ENCODE measurements around the gene NXN. TPM values are rescaled to one million over a fixed set of nuclear protein-coding genes. Genes with fewer than 3 reads are reported as not detected.

Gene NXN
- polyA plus RNA-seq, 1 experiment = 88.8 TPM

- no peak overlapping the region for H3K4me3 ChIP-seq (ENCODE audit: low read depth, low read length)
- CTCF ChIA-PET = no interaction called here
- POLR2A ChIA-PET = no interaction called here
Observed at GRCh38 chr17:814371-814770, 165.2 kb downstream of the NXN start.

GRCh38 chr17:812638-813204, 166.9 kb downstream of the NXN start:
- TF ChIP-seq CTCF (IDR thresholded peaks at IDR 0.05; ENCODE audit: insufficient read depth, low read depth, low read length) = no peak
- ChIA-PET CTCF (interaction anchor here (1.2 kb wide), 1 partner anchor 168 kb away, joined by 3 read pairs; no protein-coding TSS in a partner anchor), POLR2A (no interaction called here)
- no peaks in the 10 kb centered on the region for H3K27me3 ChIP-seq (ENCODE audit: control insufficient read depth, insufficient read depth, low read length)
- no peak for DNase-seq (ENCODE audit: low read depth)
- H3K4me3 ChIP-seq (ENCODE audit: low read depth, low read length) = no peak overlapping the region
- peaks cover 31% of the 10 kb centered on the region for H3K36me3 ChIP-seq (ENCODE audit: control insufficient read depth, insufficient read depth, low read length)

More at GRCh38 chr17:814371-814770, 165.2 kb downstream of the NXN start:
- TF ChIP-seq CTCF (IDR thresholded peaks at IDR 0.05; ENCODE audit: insufficient read depth, low read depth, low read length) = no peak
- Histone ChIP-seq H3K27me3 (ENCODE audit: control insufficient read depth, insufficient read depth, low read length) (no peaks in the 10 kb centered on the region), H3K36me3 (ENCODE audit: control insufficient read depth, insufficient read depth, low read length) (peaks cover 30% of the 10 kb centered on the region)
- DNase-seq (ENCODE audit: low read depth) = no peak

- DNase-seq (ENCODE audit: low read depth) = no peak
- H3K27me3 ChIP-seq (ENCODE audit: control insufficient read depth, insufficient read depth, low read length) = no peaks in the 10 kb centered on the region
- ChIA-PET POLR2A (no interaction called here), CTCF (interaction anchor here (1.2 kb wide), 1 partner anchor 170 kb away, joined by 3 read pairs; no protein-coding TSS in a partner anchor)
- no peak for TF ChIP-seq CTCF (IDR thresholded peaks at IDR 0.05; ENCODE audit: insufficient read depth, low read depth, low read length)
- H3K4me3 ChIP-seq (ENCODE audit: low read depth, low read length) = no peak overlapping the region
- peaks cover 27% of the 10 kb centered on the region for H3K36me3 ChIP-seq (ENCODE audit: control insufficient read depth, insufficient read depth, low read length)
Observed at GRCh38 chr17:811051-811784, 168.4 kb downstream of the NXN start.

GRCh38 chr17:807523-808294, 171.9 kb downstream of the NXN start:
- ChIA-PET CTCF (no interaction called here), POLR2A (no interaction called here)
- no peaks in the 10 kb centered on the region for H3K27me3 ChIP-seq (ENCODE audit: control insufficient read depth, insufficient read depth, low read length)

More at GRCh38 chr17:807523-808294, 171.9 kb downstream of the NXN start:
- Histone ChIP-seq H3K4me3 (ENCODE audit: low read depth, low read length) (no peak overlapping the region), H3K36me3 (ENCODE audit: control insufficient read depth, insufficient read depth, low read length) (peaks cover 34% of the 10 kb centered on the region)
- no peak for TF ChIP-seq CTCF (IDR thresholded peaks at IDR 0.05; ENCODE audit: insufficient read depth, low read depth, low read length)
- DNase-seq (ENCODE audit: low read depth) = no peak
